Activated CD4-positive, alpha-beta T cell treated with anti-CD3 and anti-CD28 coated beads, Interleukin-2, amount 50 U/mL, for 4 hours (primary cell): ENCODE data around the gene AP1M1.

ENCODE experiments used
- DNase-seq, 2 experiments: peaks; one replicate each; pipeline ENCODE4 v3.0.0-alpha.2; 2020

The AP1M1 gene

GRCh38 chr19:16185768-16186123, 12.0 kb upstream of the AP1M1 start:
- DNase-seq: peak; percentile 17 to 24

DNA sequence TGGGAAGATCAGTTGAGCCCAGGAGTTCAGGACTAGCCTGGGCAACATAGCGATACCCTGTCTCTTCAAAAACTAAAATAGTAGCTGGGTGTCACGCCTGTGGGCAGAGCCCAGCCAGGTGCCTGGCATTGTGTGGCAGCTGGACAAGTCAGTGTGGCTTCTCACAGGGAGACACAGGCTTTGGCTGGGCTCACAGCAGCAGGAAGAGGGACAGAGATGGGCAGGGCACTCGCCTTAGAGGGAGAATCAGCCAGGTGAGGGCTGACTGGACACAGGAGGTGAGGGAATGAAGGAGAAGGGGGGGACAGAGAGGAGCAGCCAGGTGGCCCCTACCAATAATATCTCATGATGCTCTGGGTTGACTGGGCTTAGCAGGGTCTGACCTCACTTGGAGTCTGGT, 9.2 kb upstream of the AP1M1 start:
- no peak for DNase-seq

GRCh38 chr19:16190198-16190597, 7.5 kb upstream of the AP1M1 start:
- no peak for DNase-seq

- DNase-seq: no peak
Observed at GRCh38 chr19:16190736-16191135, 7.0 kb upstream of the AP1M1 start.

- DNase-seq: no peak
Observed at GRCh38 chr19:16191216-16191908, 6.3 kb upstream of the AP1M1 start.

- DNase-seq: no peak
Observed at GRCh38 chr19:16193466-16193865, 4.2 kb upstream of the AP1M1 start.

GRCh38 chr19:16197188-16197621, 506 bp upstream of the AP1M1 start:
- no peak for DNase-seq

GRCh38 chr19:16198370-16198651, 600 bp downstream of the AP1M1 start:
- no peak for DNase-seq

- no peak for DNase-seq
Observed at GRCh38 chr19:16199275-16199932, 1.7 kb downstream of the AP1M1 start.

DNA sequence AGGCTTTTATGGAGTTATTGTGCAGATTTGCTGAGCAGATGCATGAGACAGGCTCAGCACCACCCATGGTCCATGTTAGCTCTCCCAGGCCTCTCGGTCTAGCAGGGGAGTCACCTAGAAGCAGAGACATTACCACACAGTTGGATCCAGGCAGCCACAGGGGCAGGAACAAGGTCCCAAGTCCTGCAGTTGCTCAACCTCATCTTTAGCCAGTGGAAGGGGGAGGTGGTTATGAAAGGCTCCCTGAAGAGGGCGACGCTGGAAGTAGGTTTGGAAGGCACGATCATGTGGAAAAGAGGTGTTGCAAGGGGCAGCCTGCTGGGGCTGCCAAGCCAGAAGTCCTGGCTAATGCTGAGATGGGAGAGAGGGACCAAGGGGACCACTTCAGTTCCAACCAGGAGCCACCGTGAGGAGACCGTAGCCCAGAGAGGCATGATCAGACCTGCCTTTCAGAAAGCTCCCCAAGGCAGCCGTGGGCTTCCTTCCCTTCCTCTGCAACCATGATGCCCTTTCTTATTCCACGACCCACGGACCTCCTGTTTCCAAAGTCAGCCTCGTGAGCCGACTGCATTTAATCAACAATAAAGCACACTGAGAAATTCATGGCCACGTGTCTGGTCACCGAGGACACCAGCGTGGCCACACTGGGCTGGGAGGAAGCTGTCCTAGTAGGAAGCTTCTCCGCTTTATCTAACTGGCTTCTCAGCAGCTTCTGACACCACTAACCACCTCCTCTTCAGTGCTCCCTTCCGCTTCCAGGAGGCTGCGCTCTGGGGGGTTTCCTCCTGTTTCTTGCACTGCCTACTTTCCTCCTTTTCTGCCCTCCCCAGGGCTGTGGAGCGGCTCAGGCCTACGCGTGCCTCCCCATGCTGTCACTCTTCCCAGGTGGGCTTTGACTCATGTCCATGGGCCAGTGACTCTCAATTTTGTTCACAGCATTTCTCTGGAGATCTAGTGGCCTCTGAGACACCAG, 2.6 kb downstream of the AP1M1 start:
- no peak for DNase-seq

DNA sequence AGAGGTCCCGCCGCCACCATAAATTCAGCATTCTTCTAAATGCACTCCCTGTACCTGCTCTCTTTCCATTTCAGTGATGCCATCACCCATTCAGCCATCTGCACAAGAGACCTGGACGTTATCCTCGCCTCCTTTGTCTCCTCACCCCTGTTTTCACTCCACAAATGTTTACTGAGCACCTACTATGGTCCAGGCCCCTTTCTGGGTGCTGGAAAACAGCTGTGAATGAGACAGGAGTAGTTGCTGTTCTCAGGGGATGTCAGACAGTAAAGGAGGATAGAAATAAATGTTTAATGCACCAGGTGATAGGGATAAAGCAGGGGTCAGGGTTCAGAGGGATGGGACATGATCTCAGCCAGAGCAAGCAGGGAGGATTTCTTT, 3.3 kb downstream of the AP1M1 start:
- no peak for DNase-seq

DNA sequence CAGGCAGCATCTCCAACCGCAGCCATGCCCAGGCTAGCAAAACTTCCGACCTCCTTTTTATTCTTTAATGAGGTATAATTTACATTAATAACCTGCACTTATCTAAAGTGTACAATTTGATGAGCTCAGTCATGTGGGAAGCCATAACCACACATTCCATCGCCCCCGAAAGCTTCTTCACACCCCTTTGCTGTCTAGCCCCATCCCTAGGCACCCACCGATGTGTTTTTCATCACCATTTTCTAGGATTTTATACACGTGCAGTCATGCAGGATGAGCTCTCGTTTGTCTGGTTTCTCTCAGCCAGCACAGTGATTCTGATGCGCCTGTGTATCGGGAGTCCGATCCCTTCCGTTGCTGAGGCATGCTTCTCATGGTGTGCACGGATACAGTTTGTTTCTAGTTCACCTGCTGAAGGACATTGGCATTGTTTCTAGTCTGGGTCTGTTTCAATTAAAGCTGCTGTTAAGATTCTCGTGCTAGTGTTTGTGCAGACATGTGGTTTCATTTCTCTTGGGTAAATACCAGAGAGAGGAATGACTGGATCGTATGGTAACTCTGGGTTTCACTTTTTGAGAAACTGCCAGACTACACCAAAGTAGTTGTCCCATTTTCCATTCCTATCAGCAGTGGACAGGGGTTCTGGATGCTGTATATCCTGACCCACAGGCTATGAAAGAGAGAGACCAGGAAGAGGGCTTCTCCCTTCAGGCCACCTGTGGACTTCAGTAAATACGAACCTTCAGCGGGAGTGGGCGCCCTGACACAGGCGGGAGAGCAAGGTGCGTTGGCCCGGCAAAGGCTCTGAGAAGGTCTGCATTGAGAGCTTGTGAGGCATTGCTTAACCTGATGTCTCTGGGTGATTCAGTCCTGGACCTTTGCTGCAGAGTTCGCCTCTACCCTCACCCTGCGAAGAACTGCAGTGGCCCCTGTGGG, 4.9 kb downstream of the AP1M1 start:
- DNase-seq: no peak

DNA sequence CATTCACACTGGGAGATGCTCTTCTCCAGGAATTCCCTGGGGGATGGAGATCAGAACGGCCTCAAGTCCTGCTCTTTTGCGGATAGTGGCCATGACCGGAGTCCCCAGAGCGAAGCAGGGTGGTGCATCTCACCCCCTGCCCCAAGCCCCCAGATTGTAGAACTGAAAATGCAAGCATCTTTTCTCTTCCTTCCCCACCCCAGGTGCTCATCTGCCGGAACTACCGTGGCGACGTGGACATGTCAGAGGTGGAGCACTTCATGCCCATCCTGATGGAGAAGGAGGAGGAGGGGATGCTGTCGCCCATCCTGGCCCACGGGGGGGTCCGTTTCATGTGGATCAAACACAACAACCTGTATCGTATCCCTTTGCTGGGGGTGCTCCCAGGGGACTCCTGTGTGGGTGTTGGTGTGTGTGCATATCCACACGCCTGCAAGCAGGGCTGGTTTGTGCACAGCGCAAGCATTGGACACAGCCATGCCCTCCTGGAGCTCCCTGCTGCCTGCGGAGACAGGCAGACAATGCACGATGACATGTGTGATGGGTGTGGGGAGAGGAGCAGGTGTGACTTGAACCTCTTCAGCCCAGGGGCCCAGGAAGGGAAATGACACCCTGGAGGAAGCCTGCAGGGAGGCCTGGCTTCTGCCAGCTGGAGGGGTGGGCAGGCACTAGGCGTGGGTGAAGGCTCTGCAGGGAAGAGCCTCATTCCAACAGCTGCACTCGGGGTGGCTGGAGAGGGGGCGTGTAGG, 5.7 kb downstream of the AP1M1 start:
- no peak for DNase-seq

GRCh38 chr19:16204005-16204294, 6.2 kb downstream of the AP1M1 start:
- no peak for DNase-seq

DNA sequence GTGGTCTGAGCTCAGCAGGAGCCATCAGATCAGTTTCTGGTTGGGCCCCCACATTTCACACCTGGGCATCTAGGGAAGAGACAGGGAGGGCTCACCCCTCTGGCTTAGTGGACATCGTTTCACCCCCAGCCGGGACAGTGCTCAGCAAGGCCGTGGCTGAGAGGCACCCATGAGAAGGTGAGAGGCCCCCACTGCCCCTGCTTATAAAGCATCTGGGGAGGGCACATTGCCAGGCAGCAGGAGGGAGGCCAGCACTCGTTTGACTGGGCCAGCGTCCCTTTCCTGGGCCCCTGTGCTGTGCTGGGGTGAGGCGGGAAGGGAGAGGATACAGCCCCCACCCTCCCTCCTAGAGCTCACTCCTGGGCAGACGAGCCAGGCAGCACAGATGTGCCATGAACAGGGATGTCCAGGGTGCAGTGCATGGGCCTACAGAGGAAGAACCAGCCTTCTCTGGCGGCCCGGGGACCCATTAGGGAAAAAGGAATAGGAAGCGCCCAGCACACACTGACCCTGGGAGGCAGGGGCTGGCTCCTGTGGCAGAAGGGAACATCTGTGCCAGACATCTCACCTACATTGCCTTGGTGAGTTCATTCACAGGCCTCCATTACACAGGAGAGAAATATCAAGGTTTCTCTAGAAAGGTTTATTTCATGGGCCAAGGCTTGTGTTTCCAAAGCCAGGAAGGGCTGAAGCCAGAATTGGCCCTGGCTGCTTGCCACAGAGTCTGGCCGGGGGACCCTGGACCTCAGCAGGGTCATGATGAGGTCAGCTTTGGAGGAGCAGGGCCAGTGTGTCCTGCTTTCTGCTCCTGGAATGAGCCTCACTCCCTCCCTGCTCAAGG, 7.7 kb downstream of the AP1M1 start:
- DNase-seq: no peak

DNA sequence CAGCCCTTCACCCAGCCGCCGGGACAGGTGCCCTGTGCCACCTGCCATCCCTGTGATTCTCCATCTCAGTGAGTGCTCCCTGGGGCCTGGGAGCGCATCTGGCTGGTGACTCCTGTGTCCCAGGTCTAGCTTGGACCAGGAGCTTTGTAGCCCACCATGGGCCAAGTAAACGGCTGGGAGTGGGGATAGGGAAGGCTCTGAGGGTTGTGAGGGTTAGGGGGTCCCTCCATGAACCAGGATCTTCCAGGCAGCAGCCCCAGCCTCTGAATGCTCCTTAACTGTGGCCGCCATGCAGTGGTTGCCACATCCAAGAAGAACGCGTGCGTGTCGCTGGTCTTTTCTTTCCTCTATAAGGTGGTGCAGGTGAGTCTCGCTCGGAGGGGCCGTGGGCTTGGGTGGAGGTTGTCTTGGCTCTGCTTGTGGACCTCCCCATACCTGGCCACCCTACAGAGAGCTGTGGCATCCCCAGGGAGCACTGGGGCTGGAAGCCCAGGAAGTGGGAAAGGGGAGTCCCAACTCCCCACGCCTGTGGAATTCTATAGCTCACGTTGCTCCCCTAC, 8.4 kb downstream of the AP1M1 start:
- no peak for DNase-seq

GRCh38 chr19:16206637-16207036, 8.9 kb downstream of the AP1M1 start:
- DNase-seq: no peak

DNA sequence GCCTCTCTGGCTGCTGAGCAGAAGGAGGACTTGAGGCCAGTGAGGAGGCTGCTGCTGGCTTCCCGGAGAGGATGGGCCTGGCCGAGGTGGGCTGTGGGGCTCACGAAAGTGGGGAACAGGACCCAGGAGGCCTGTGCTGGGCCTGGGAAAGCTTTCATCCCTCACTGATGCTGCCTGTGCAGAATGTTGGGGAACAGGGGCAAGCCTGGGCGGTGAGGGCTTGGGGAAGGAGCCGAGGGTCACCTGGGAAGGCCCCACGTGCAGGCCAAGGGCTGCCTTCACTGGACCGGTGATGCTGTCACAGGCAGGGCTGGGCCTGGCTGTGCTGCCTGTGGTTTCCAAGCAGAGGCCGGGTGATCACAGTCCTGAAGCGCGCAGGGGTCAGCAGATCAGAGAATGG, 9.4 kb downstream of the AP1M1 start:
- no peak for DNase-seq

GRCh38 chr19:16207490-16208025, 9.8 kb downstream of the AP1M1 start:
- no peak for DNase-seq

- DNase-seq: no peak
Observed at GRCh38 chr19:16208064-16208759, 10.5 kb downstream of the AP1M1 start.
